ENCODE data around the gene KCNG2. TPM values are rescaled to one million over a fixed set of nuclear protein-coding genes. Genes with fewer than 3 reads are reported as not detected.

The KCNG2 gene
- total RNA-seq, 2 donors from 2014 or later, result not detected

GRCh38 chr18:79789091-79789891 is 8.4 kb upstream of the KCNG2 start:
- H3K36me3 ChIP-seq (replicated peaks in 1 of 2; ENCODE audit: insufficient read depth in 1 of 2, low read depth in 2 of 2), result no peaks in the 10 kb centered on the region
- peaks cover 7 to 24% of the 10 kb centered on the region in 2 donors for H3K27me3 ChIP-seq
- H3K27ac ChIP-seq, result no peak overlapping the region
- intact Hi-C loops (cut with DNase I), result no loop called here
- WGBS, 2 donors, result 88 to 90% methylated on average over 39 to 43 of the region's 54 CpGs
- TF ChIP-seq POLR2A (IDR thresholded peaks at IDR 0.05) (no peak), CTCF (IDR thresholded peaks at IDR 0.05) (no peak)
- no peak for DNase-seq
- H3K4me1 ChIP-seq, result peaks cover 24% of the 10 kb centered on the region
- ATAC-seq, result no peak
- H3K9me3 ChIP-seq, result no peaks in the 10 kb centered on the region
- no peak overlapping the region for H3K4me3 ChIP-seq

- Histone ChIP-seq H3K4me3 (no peak overlapping the region), H3K27me3 (peaks cover 7 to 24% of the 10 kb centered on the region in 2 donors), H3K27ac (no peak overlapping the region)
These were observed 7.5 kb upstream of the KCNG2 start for GRCh38 chr18:79789901-79790890.

GRCh38 chr18:79790996-79791972 is 6.5 kb upstream of the KCNG2 start:
- peak in 1 of 3 donors; percentile 16 for TF ChIP-seq POLR2A (IDR thresholded peaks at IDR 0.05)
- TF ChIP-seq CTCF (IDR thresholded peaks at IDR 0.05), result no peak
- ATAC-seq (peak; percentile 71), DNase-seq (peak; percentile 25 to 81 (median 36))
- H3K27ac ChIP-seq, result peak overlapping the region in 1 of 4 donors; percentile 37
- H3K9me3 ChIP-seq, result no peaks in the 10 kb centered on the region
- peaks cover 7 to 24% of the 10 kb centered on the region in 2 donors for H3K27me3 ChIP-seq
- no peaks in the 10 kb centered on the region for H3K36me3 ChIP-seq (replicated peaks in 1 of 2; ENCODE audit: insufficient read depth in 1 of 2, low read depth in 2 of 2)
- intact Hi-C loops (cut with DNase I), result no loop called here
- no peak overlapping the region for H3K4me3 ChIP-seq
- WGBS, 2 donors, result 5% methylated on average over 20 to 21 of the region's 21 CpGs
- H3K4me1 ChIP-seq, result peaks cover 24% of the 10 kb centered on the region

More at GRCh38 chr18:79789901-79790890, 7.5 kb upstream of the KCNG2 start:
- DNase-seq (no peak), ATAC-seq (no peak)
- H3K9me3 ChIP-seq, result no peaks in the 10 kb centered on the region
- intact Hi-C loops (cut with DNase I), result no loop called here
- H3K36me3 ChIP-seq (replicated peaks in 1 of 2; ENCODE audit: insufficient read depth in 1 of 2, low read depth in 2 of 2), result no peaks in the 10 kb centered on the region
- TF ChIP-seq CTCF (IDR thresholded peaks at IDR 0.05) (no peak), POLR2A (IDR thresholded peaks at IDR 0.05) (no peak)
- 66 to 71% methylated on average over 45 of the region's 46 CpGs for WGBS, 2 donors
- peaks cover 24% of the 10 kb centered on the region for H3K4me1 ChIP-seq

All from body of pancreas (tissue), 4 donors.